ENCODE results near the gene ZFAND3.

ZFAND3 gene

GRCh38 chr6:37866590-37867507 lies 47.3 kb downstream of the ZFAND3 start:
- Histone ChIP-seq H3K27me3 (ENCODE audit: insufficient read depth, low read length) (no peaks in the 10 kb centered on the region), H3K79me2 (ENCODE audit: control insufficient read depth, insufficient read depth, low read length, unreplicated experiment) (peaks cover 92% of the 10 kb centered on the region), H3K4me1 (ENCODE audit: control insufficient read depth, insufficient read depth, low read length, unreplicated experiment) (peaks cover 36% of the 10 kb centered on the region), H3K36me3 (ENCODE audit: insufficient read depth, low read length) (peaks cover 6% of the 10 kb centered on the region; the same call in 1 of the 2 replicates), H3K27ac (ENCODE audit: low read depth, low read length) (0 out of 2 replicates have a peak overlapping the region, but pooled peaks have one; percentile 75), H2AFZ (ENCODE audit: low read length, unreplicated experiment) (no peak overlapping the region), H3K4me3 (ENCODE audit: low read depth, low read length) (no peak overlapping the region)

- Histone ChIP-seq H3K27ac (ENCODE audit: low read depth, low read length) (peak overlapping the region; percentile 75), H3K27me3 (ENCODE audit: insufficient read depth, low read length) (no peaks in the 10 kb centered on the region), H2AFZ (ENCODE audit: low read length, unreplicated experiment) (no peak overlapping the region), H3K4me3 (ENCODE audit: low read depth, low read length) (peak overlapping the region; percentile 42; the same call in 1 of the 2 replicates), H3K36me3 (ENCODE audit: insufficient read depth, low read length) (peaks cover 6% of the 10 kb centered on the region; the same call in 1 of the 2 replicates), H3K79me2 (ENCODE audit: control insufficient read depth, insufficient read depth, low read length, unreplicated experiment) (peaks cover 94% of the 10 kb centered on the region), H3K4me1 (ENCODE audit: control insufficient read depth, insufficient read depth, low read length, unreplicated experiment) (peaks cover 33% of the 10 kb centered on the region)
Measured at GRCh38 chr6:37867756-37868446, 48.4 kb downstream of the ZFAND3 start.

- peak overlapping the region; percentile 75 for H3K27ac ChIP-seq (ENCODE audit: low read depth, low read length)
- peaks cover 3% of the 10 kb centered on the region; the same call in 1 of the 2 replicates for H3K36me3 ChIP-seq (ENCODE audit: insufficient read depth, low read length)
- H3K79me2 ChIP-seq (ENCODE audit: control insufficient read depth, insufficient read depth, low read length, unreplicated experiment): peaks cover 94% of the 10 kb centered on the region
- H2AFZ ChIP-seq (ENCODE audit: low read length, unreplicated experiment): no peak overlapping the region
- peak overlapping the region; percentile 42; the same call in 1 of the 2 replicates for H3K4me3 ChIP-seq (ENCODE audit: low read depth, low read length)
- H3K4me1 ChIP-seq (ENCODE audit: control insufficient read depth, insufficient read depth, low read length, unreplicated experiment): peaks cover 29% of the 10 kb centered on the region
- H3K27me3 ChIP-seq (ENCODE audit: insufficient read depth, low read length): no peaks in the 10 kb centered on the region
Measured at GRCh38 chr6:37868447-37868825, 48.9 kb downstream of the ZFAND3 start.

- Histone ChIP-seq H3K27ac (ENCODE audit: low read depth, low read length) (no peak overlapping the region), H3K36me3 (ENCODE audit: insufficient read depth, low read length) (no peaks in the 10 kb centered on the region), H3K79me2 (ENCODE audit: control insufficient read depth, insufficient read depth, low read length, unreplicated experiment) (peaks cover 91% of the 10 kb centered on the region), H3K4me3 (ENCODE audit: low read depth, low read length) (no peak overlapping the region), H3K27me3 (ENCODE audit: insufficient read depth, low read length) (no peaks in the 10 kb centered on the region), H3K4me1 (ENCODE audit: control insufficient read depth, insufficient read depth, low read length, unreplicated experiment) (peaks cover 24% of the 10 kb centered on the region), H2AFZ (ENCODE audit: low read length, unreplicated experiment) (no peak overlapping the region)
Measured at GRCh38 chr6:37871616-37872372, 52.3 kb downstream of the ZFAND3 start.

- Histone ChIP-seq H3K27me3 (ENCODE audit: insufficient read depth, low read length) (no peaks in the 10 kb centered on the region), H3K79me2 (ENCODE audit: control insufficient read depth, insufficient read depth, low read length, unreplicated experiment) (peaks cover 91% of the 10 kb centered on the region), H3K4me1 (ENCODE audit: control insufficient read depth, insufficient read depth, low read length, unreplicated experiment) (peaks cover 21% of the 10 kb centered on the region), H3K4me3 (ENCODE audit: low read depth, low read length) (no peak overlapping the region), H3K27ac (ENCODE audit: low read depth, low read length) (no peak overlapping the region), H2AFZ (ENCODE audit: low read length, unreplicated experiment) (no peak overlapping the region), H3K36me3 (ENCODE audit: insufficient read depth, low read length) (no peaks in the 10 kb centered on the region)
Measured at GRCh38 chr6:37872373-37872745, 52.8 kb downstream of the ZFAND3 start.

GRCh38 chr6:37874726-37875125 lies 55.2 kb downstream of the ZFAND3 start:
- H3K79me2 ChIP-seq (ENCODE audit: control insufficient read depth, insufficient read depth, low read length, unreplicated experiment): peaks cover 92% of the 10 kb centered on the region
- H3K27me3 ChIP-seq (ENCODE audit: insufficient read depth, low read length): no peaks in the 10 kb centered on the region
- H3K27ac ChIP-seq (ENCODE audit: low read depth, low read length): no peak overlapping the region
- H3K4me3 ChIP-seq (ENCODE audit: low read depth, low read length): no peak overlapping the region
- H2AFZ ChIP-seq (ENCODE audit: low read length, unreplicated experiment): no peak overlapping the region
- H3K36me3 ChIP-seq (ENCODE audit: insufficient read depth, low read length): no peaks in the 10 kb centered on the region
- H3K4me1 ChIP-seq (ENCODE audit: control insufficient read depth, insufficient read depth, low read length, unreplicated experiment): peaks cover 9% of the 10 kb centered on the region

- Histone ChIP-seq H2AFZ (ENCODE audit: low read length, unreplicated experiment) (no peak overlapping the region), H3K27ac (ENCODE audit: low read depth, low read length) (no peak overlapping the region), H3K4me3 (ENCODE audit: low read depth, low read length) (no peak overlapping the region), H3K79me2 (ENCODE audit: control insufficient read depth, insufficient read depth, low read length, unreplicated experiment) (peaks cover 93% of the 10 kb centered on the region), H3K4me1 (ENCODE audit: control insufficient read depth, insufficient read depth, low read length, unreplicated experiment) (peaks cover 9% of the 10 kb centered on the region), H3K27me3 (ENCODE audit: insufficient read depth, low read length) (no peaks in the 10 kb centered on the region), H3K36me3 (ENCODE audit: insufficient read depth, low read length) (no peaks in the 10 kb centered on the region)
Measured at GRCh38 chr6:37875561-37876309, 56.2 kb downstream of the ZFAND3 start.

- peaks cover 14% of the 10 kb centered on the region for H3K4me1 ChIP-seq (ENCODE audit: control insufficient read depth, insufficient read depth, low read length, unreplicated experiment)
- no peaks in the 10 kb centered on the region for H3K27me3 ChIP-seq (ENCODE audit: insufficient read depth, low read length)
- peaks cover 90% of the 10 kb centered on the region for H3K79me2 ChIP-seq (ENCODE audit: control insufficient read depth, insufficient read depth, low read length, unreplicated experiment)
- no peaks in the 10 kb centered on the region for H3K36me3 ChIP-seq (ENCODE audit: insufficient read depth, low read length)
- H3K4me3 ChIP-seq (ENCODE audit: low read depth, low read length): no peak overlapping the region
- no peak overlapping the region for H3K27ac ChIP-seq (ENCODE audit: low read depth, low read length)
- H2AFZ ChIP-seq (ENCODE audit: low read length, unreplicated experiment): no peak overlapping the region
Measured at GRCh38 chr6:37876843-37877242, 57.3 kb downstream of the ZFAND3 start.

GRCh38 chr6:37877373-37878149 lies 58.0 kb downstream of the ZFAND3 start:
- Histone ChIP-seq H2AFZ (ENCODE audit: low read length, unreplicated experiment) (no peak overlapping the region), H3K4me1 (ENCODE audit: control insufficient read depth, insufficient read depth, low read length, unreplicated experiment) (peaks cover 21% of the 10 kb centered on the region), H3K27ac (ENCODE audit: low read depth, low read length) (no peak overlapping the region), H3K27me3 (ENCODE audit: insufficient read depth, low read length) (no peaks in the 10 kb centered on the region), H3K79me2 (ENCODE audit: control insufficient read depth, insufficient read depth, low read length, unreplicated experiment) (peaks cover 90% of the 10 kb centered on the region), H3K36me3 (ENCODE audit: insufficient read depth, low read length) (no peaks in the 10 kb centered on the region), H3K4me3 (ENCODE audit: low read depth, low read length) (no peak overlapping the region)
